Measurements from ENCODE around the gene PGLYRP4.

PGLYRP4 gene

DNA sequence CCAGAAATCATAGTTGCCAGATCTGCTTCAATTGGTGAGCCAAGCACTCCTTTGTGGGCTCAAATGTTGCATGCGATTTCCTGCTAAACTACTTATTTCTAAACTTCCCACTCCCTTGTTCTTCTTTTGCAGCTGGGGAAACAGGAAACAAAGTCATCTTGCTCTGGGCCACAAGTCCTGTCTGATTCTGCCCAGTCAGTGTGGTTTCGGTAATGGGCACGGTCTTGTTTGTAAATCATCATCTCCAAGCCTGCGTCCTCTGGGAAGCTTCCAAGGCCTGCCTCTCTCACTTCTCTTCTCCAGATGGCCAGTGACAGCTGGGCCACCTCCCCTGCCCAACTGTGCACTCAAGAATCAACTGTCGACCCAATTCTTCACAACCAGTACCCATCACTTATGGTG, 37.9 kb upstream of the PGLYRP4 start:
- no peak overlapping the region for H3K27ac ChIP-seq (ENCODE audit: low read depth, low read length, poor library complexity, severe bottlenecking)
- H3K9me2 ChIP-seq (ENCODE audit: low read depth, low read length), result no peaks in the 10 kb centered on the region
- no peaks in the 10 kb centered on the region for H3K27me3 ChIP-seq (ENCODE audit: insufficient read depth, low read length)
- H4K20me1 ChIP-seq (ENCODE audit: insufficient read depth, low read length), result no peaks in the 10 kb centered on the region
- no peaks in the 10 kb centered on the region for H3K36me3 ChIP-seq (ENCODE audit: insufficient read depth, low read length)
- no peaks in the 10 kb centered on the region for H3K79me2 ChIP-seq (ENCODE audit: insufficient read depth, low read length)
- no peaks in the 10 kb centered on the region for H3K9me3 ChIP-seq (ENCODE audit: low read length)
- no peak overlapping the region for H2AFZ ChIP-seq (ENCODE audit: low read length)
- no peak overlapping the region for H3K4me3 ChIP-seq (ENCODE audit: low read depth, low read length, poor library complexity, severe bottlenecking)
- H3K4me1 ChIP-seq (ENCODE audit: insufficient read depth, low read length, severe bottlenecking), result no peaks in the 10 kb centered on the region
- TF ChIP-seq EZH2 (IDR thresholded peaks at IDR 0.05; ENCODE audit: borderline replicate concordance, low read length), result no peak
- TF ChIP-seq, protein P1, sequence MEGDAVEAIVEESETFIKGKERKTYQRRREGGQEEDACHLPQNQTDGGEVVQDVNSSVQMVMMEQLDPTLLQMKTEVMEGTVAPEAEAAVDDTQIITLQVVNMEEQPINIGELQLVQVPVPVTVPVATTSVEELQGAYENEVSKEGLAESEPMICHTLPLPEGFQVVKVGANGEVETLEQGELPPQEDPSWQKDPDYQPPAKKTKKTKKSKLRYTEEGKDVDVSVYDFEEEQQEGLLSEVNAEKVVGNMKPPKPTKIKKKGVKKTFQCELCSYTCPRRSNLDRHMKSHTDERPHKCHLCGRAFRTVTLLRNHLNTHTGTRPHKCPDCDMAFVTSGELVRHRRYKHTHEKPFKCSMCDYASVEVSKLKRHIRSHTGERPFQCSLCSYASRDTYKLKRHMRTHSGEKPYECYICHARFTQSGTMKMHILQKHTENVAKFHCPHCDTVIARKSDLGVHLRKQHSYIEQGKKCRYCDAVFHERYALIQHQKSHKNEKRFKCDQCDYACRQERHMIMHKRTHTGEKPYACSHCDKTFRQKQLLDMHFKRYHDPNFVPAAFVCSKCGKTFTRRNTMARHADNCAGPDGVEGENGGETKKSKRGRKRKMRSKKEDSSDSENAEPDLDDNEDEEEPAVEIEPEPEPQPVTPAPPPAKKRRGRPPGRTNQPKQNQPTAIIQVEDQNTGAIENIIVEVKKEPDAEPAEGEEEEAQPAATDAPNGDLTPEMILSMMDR (IDR thresholded peaks at IDR 0.05; ENCODE audit: low read length), result no peak
- H3K4me2 ChIP-seq (ENCODE audit: low read length), result no peak overlapping the region
- no peak overlapping the region for H3K9ac ChIP-seq (ENCODE audit: low read length)
- no peaks in the 10 kb centered on the region for H3F3A ChIP-seq (ENCODE audit: insufficient read depth, low read length)

DNA sequence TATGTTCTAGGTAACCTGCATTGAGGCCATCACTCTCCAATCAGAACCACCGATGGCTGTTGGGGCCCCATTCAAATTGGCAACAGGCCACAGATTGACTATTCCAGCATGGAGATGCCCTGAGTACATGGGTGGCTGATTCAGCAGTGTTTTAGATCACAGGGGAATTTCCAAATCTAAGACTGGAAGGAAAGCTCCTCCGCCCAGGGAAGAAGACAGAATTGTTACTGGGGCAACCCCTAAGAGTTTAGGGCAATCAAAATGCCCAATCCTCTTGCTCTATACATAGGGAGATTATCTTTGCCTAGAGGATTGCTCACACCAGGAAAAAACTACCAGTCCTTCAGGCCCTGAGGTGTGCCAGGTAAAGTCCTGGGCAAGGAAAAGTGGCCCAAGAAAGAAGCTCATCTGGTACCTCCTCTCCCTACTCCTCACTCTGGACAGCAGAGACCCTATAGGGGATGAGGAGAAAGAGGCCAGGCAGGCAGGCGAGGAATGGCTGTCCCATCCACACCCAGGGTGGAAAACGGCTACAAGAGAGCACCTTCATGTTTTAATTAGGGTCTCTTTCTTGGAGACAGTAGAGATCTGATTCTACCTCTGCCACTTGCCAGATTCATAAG, 36.4 kb upstream of the PGLYRP4 start:
- no peaks in the 10 kb centered on the region for H3F3A ChIP-seq (ENCODE audit: insufficient read depth, low read length)
- no peaks in the 10 kb centered on the region for H3K4me1 ChIP-seq (ENCODE audit: insufficient read depth, low read length, severe bottlenecking)
- H3K9ac ChIP-seq (ENCODE audit: low read length), result no peak overlapping the region
- H3K9me2 ChIP-seq (ENCODE audit: low read depth, low read length), result no peaks in the 10 kb centered on the region
- no peak overlapping the region for H3K4me2 ChIP-seq (ENCODE audit: low read length)
- no peaks in the 10 kb centered on the region for H3K9me3 ChIP-seq (ENCODE audit: low read length)
- no peak overlapping the region for H2AFZ ChIP-seq (ENCODE audit: low read length)
- no peaks in the 10 kb centered on the region for H4K20me1 ChIP-seq (ENCODE audit: insufficient read depth, low read length)
- no peaks in the 10 kb centered on the region for H3K27me3 ChIP-seq (ENCODE audit: insufficient read depth, low read length)
- no peak overlapping the region for H3K4me3 ChIP-seq (ENCODE audit: low read depth, low read length, poor library complexity, severe bottlenecking)
- H3K27ac ChIP-seq (ENCODE audit: low read depth, low read length, poor library complexity, severe bottlenecking), result no peak overlapping the region
- H3K79me2 ChIP-seq (ENCODE audit: insufficient read depth, low read length), result no peaks in the 10 kb centered on the region
- TF ChIP-seq EZH2 (IDR thresholded peaks at IDR 0.05; ENCODE audit: borderline replicate concordance, low read length), result no peak
- TF ChIP-seq, protein P1 (IDR thresholded peaks at IDR 0.05; ENCODE audit: low read length), result no peak
- no peaks in the 10 kb centered on the region for H3K36me3 ChIP-seq (ENCODE audit: insufficient read depth, low read length)

DNA sequence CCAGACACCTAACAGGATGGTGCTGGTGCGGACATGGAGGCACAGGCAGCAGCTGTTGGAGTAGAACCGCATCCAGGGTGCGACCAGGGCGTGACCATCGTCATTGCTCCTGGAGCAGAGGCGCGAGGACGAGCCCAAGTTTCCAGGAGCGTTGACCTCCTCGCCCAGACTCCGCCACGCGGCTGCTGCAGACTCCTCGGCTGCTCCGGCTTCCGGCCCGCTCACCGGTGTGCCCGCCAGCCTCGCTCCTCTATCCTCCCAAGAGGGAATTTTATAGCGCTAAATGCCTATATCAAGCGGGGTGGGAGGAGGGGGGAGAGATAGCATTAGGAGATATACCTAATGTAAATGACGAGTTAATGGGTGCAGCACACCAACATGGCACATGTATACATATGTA, 32.1 kb upstream of the PGLYRP4 start:
- no peaks in the 10 kb centered on the region for H3K27me3 ChIP-seq (ENCODE audit: insufficient read depth, low read length)

More for the DNA sequence above, 32.1 kb upstream of the PGLYRP4 start:
- Histone ChIP-seq H3K9me3 (ENCODE audit: low read length) (no peaks in the 10 kb centered on the region), H3K79me2 (ENCODE audit: insufficient read depth, low read length) (no peaks in the 10 kb centered on the region), H2AFZ (ENCODE audit: low read length) (no peak overlapping the region), H3K27ac (ENCODE audit: low read depth, low read length, poor library complexity, severe bottlenecking) (no peak overlapping the region), H3K9ac (ENCODE audit: low read length) (no peak overlapping the region), H3K4me1 (ENCODE audit: insufficient read depth, low read length, severe bottlenecking) (no peaks in the 10 kb centered on the region), H3F3A (ENCODE audit: insufficient read depth, low read length) (no peaks in the 10 kb centered on the region), H3K36me3 (ENCODE audit: insufficient read depth, low read length) (no peaks in the 10 kb centered on the region), H3K9me2 (ENCODE audit: low read depth, low read length) (no peaks in the 10 kb centered on the region), H3K4me3 (ENCODE audit: low read depth, low read length, poor library complexity, severe bottlenecking) (no peak overlapping the region), H4K20me1 (ENCODE audit: insufficient read depth, low read length) (no peaks in the 10 kb centered on the region), H3K4me2 (ENCODE audit: low read length) (no peak overlapping the region)
- TF ChIP-seq, protein P1 (IDR thresholded peaks at IDR 0.05; ENCODE audit: low read length), result no peak
- TF ChIP-seq EZH2 (IDR thresholded peaks at IDR 0.05; ENCODE audit: borderline replicate concordance, low read length), result no peak

Data from OCI-LY1 (cell line).